AG10803 (cell line): ENCODE results near the gene KCNMA1.

Experiments used
- DNase-seq: peaks from one replicate; pipeline ENCODE4 v3.0.0; 2010; ENCODE audit warnings: low read depth
- H3K4me3 ChIP-seq: 2 replicates; pipeline ENCODE4 v1.5.1; 2011; ENCODE audit warnings: mild to moderate bottlenecking, low read length, control low read depth
- TF ChIP-seq, protein P1 (sequence below): conservative IDR thresholded peaks from 2 replicates; pipeline ENCODE4 v1.5.1; 2011; ENCODE audit warnings: mild to moderate bottlenecking, low read length, control low read depth, inconsistent platforms

The KCNMA1 gene

DNA sequence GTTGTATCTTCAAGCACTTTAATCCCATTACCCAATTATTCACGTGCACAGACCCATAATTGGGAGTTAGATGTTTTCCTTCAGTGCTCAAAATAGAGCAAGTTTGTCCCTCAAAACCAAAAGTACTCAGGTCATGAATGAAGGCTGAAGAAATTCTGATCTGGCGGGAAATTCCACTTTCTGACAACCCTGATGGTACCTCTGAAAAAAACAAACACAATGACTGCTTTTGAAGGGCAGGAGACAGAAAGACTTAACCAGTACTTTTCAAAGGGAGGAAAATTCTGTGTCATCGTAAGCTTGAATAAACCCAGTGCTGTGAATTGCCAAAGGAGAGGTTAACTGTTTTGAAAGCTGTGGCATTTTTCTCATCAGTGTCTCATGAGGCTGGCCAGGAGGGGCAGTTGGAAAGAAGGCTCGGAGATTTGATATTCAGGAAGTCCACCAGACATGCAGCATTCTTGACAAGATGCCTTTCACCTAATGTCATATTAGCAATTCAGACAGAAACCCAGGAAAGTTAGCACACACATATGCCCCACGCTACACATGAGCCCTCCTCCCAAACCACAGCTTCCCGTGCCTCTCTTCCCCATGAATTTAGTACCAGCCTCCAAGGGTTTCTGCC is 347.0 kb downstream of the KCNMA1 start:
- TF ChIP-seq, protein P1, sequence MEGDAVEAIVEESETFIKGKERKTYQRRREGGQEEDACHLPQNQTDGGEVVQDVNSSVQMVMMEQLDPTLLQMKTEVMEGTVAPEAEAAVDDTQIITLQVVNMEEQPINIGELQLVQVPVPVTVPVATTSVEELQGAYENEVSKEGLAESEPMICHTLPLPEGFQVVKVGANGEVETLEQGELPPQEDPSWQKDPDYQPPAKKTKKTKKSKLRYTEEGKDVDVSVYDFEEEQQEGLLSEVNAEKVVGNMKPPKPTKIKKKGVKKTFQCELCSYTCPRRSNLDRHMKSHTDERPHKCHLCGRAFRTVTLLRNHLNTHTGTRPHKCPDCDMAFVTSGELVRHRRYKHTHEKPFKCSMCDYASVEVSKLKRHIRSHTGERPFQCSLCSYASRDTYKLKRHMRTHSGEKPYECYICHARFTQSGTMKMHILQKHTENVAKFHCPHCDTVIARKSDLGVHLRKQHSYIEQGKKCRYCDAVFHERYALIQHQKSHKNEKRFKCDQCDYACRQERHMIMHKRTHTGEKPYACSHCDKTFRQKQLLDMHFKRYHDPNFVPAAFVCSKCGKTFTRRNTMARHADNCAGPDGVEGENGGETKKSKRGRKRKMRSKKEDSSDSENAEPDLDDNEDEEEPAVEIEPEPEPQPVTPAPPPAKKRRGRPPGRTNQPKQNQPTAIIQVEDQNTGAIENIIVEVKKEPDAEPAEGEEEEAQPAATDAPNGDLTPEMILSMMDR = peak; percentile 9; the same call in 1 of the 2 replicates
- H3K4me3 ChIP-seq = no peak overlapping the region; the same call in 1 of the 2 replicates
- peak; percentile 98 for DNase-seq

DNA sequence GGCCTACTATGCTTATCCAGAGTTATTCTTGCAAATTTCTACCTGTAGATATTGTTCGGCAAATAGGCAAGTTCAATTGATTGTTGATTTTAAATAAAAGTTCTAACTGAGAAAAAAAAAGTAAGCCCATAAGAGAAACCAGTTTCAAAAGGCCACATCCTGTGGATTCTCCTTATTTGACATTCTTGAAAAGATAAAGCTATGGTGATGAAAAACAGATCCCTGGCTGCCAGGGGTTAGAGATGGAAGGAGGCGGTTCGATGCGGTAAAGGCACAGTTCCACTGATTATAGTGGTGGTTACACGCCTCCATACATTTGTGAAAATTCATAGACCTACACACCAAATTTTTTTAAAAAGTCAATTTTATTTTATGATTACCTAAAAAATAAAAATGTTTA is 347.8 kb downstream of the KCNMA1 start:
- no peak for DNase-seq
- TF ChIP-seq, protein P1 = no peak
- H3K4me3 ChIP-seq = no peak overlapping the region

DNA sequence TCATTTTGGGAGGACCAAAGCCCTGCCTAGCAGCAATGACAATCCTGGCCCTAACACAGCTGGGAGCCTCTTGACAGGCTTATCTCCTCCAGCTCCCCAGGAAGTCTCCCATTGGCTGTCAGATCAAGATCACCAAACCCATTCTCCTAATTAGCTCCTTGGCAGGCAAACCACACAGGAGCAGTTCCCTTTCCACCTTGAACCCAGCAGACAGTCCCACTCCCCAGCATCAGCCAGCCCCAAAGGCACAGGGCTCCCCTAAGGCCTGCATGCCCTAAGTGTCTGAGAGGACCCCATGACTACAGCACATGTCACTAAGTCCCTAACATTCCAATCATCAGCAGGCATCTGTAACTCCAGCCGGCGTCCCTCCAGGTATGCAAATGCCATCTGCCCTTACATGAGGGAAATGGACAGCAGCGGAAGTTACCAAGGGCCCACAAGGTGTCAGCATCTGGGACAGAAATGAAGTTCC is 348.5 kb downstream of the KCNMA1 start:
- DNase-seq = no peak
- TF ChIP-seq, protein P1 = no peak
- no peak overlapping the region for H3K4me3 ChIP-seq

DNA sequence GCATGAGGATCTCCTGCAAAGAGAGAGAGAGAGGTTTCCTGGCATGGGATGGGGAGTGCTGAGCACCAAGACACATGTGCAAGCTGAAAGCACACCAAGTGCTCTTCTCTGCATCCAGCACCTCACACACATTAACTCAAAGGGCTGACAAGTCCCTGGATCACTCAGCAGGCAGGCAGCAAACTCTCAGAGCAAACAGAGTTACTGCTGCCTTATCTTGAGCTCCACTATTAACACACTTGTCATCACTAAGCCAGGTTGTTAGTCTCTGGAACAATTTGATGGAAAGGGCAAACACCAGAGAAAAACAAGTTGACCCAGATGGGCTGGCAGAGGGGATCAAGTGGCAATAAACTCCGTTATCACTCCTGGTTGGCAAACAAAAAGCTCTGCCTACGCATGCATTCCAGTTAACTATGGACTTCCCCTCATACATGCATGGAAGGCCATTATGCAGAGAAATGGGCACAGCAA is 349.9 kb downstream of the KCNMA1 start:
- H3K4me3 ChIP-seq = no peak overlapping the region
- TF ChIP-seq, protein P1 = no peak
- DNase-seq = peak; percentile 44

DNA sequence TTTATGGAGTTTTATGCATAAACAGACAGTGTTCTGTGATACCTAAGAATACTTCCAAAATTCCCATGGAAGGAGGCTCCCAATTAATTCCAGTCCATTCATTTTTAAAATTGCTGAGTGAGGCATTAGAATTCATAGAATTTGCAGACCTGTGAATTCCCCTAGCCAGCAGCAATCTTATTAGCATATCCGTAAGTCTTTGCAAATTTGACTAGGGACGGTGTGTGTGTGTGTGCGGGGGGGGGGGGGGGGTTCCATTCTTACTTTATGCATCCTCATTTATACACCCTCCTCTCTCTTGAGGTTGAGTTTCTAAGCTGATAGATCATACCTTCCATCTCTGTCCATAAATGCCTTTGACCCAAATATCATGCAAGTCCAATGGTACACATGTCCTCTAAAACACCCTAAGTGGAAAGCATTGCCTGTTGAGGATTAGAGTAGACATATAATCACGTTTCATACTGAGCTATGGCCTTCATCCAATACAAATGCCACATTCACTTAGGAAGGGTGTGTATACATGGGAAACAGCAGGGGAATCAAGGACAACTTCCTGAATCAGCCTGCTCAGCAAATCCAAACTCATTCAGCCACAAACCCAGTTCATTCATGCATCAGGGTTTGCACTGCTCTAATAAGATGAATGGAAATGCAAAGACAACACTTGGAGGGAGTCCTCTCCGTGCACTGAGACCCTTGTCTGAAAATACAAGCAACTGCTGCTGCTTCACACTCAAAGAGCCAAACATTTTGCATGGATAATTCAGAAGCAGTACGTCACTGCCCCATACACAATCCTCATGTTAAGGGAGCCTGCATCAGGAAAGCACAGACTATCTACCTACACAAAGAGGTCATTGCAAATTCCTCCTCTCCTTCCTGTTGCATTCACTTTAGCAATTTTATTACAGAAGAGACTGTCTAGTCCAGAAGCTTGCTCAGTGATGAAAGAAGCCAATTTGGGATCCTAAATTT is 350.8 kb downstream of the KCNMA1 start:
- no peak for DNase-seq
- no peak overlapping the region for H3K4me3 ChIP-seq
- TF ChIP-seq, protein P1 = no peak

DNA sequence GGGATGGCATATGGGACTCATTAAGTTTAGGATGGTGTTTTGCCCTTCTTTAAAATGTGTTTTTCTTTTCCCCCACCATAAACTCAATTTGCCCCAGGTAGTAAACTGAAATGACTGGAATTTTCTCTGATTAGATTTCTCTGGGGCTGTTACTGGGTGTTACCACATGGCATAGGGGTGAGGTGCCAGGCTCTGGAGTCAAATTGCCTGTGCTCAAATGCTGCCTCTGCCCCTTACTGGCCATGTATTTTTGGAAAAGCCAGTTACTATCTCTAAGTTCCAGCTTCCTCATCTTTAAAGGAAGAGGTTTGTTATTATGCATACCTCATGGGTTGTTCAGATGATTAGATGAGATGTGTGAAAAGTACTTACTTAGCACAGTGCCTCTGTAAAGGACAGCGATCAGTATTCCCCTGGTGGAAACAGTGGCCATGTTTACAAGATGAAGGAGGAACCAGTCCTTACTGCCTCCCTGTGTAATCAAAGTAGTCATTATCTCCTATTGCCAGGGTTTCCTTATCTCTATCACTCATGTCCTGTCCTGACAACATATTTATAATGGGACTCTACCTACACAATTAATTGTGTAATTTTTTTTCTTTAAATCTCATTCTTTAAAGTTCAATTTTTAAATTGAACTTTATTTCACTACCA is 352.0 kb downstream of the KCNMA1 start:
- no peak overlapping the region for H3K4me3 ChIP-seq
- TF ChIP-seq, protein P1 = no peak
- no peak for DNase-seq
